HG03565 (cell line): Measurements from ENCODE around the gene ANKRD30B.
"Not testable (repeated sequence)": the region's sequence is repeated elsewhere in the genome, so short reads cannot be mapped to it uniquely, and the experiment has no call there.

ENCODE experiments used
- ATAC-seq: cut with Tn5 transposase; IDR thresholded peaks from one replicate; pipeline ENCODE4 v1.9.1; 2021; ENCODE audit warnings: mild to moderate bottlenecking, moderate library complexity; ENCODE audit not compliant: unreplicated experiment

ANKRD30B gene, protein sequence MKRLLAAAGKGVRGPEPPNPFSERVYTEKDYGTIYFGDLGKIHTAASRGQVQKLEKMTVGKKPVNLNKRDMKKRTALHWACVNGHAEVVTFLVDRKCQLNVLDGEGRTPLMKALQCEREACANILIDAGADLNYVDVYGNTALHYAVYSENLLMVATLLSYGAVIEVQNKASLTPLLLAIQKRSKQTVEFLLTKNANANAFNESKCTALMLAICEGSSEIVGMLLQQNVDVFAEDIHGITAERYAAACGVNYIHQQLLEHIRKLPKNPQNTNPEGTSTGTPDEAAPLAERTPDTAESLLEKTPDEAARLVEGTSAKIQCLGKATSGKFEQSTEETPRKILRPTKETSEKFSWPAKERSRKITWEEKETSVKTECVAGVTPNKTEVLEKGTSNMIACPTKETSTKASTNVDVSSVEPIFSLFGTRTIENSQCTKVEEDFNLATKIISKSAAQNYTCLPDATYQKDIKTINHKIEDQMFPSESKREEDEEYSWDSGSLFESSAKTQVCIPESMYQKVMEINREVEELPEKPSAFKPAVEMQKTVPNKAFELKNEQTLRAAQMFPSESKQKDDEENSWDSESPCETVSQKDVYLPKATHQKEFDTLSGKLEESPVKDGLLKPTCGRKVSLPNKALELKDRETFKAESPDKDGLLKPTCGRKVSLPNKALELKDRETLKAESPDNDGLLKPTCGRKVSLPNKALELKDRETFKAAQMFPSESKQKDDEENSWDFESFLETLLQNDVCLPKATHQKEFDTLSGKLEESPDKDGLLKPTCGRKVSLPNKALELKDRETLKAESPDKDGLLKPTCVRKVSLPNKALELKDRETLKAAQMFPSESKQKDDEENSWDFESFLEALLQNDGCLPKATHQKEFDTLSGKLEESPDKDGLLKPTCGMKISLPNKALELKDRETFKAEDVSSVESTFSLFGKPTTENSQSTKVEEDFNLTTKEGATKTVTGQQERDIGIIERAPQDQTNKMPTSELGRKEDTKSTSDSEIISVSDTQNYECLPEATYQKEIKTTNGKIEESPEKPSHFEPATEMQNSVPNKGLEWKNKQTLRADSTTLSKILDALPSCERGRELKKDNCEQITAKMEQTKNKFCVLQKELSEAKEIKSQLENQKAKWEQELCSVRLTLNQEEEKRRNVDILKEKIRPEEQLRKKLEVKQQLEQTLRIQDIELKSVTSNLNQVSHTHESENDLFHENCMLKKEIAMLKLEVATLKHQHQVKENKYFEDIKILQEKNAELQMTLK (N-terminal part only)

DNA sequence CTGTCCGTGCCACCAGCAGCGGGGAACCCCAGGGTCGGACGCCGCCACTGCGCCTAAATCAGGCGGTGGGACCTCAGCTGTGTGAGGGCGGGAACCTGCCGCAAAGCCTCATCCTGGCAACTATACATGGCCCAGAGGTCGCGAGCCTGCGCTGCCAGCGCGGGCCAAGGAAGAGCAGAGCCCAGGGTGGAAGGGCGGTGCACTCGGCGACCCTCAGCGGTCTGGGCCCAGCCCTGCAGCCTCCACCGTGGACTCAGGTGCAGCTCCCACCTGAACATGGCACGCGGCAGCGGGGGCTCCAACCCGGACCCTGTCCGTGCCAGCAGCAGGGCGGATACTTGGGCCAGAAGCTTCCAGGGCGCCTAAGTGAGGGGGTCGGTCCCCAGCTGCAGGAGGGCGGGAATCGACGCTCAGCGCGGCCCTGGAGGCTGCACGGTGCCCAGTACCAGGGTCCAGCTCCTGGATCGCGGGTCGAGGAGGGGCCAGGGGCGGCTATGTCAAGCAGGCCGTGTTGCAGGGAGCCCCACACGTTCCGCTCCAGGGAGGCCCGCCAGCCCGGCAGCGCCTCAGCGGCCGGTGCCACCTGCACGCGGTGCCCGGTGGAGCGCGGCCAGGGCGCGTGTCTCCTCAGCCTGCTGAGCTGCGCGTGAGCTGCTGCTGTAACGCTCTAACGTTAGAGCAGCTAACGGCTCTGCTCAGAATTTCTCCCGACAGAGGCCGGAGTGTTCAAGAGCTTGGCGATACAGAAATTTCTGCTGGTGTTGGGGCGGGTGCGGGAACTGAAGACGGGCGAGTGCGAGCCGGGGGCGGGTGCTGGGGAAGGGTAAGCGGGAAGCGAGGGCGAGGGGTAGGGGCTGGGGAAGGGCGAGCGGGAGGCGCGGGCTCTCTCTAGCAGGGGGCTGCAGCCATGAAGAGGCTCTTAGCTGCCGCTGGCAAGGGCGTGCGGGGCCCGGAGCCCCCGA, at the start of gene ANKRD30B:
ANKRD30B (plus strand) TSS at position 660 of the 962 bp plus-strand sequence; CDS start at position 908, 248 bp downstream.
- no peak for ATAC-seq

DNA sequence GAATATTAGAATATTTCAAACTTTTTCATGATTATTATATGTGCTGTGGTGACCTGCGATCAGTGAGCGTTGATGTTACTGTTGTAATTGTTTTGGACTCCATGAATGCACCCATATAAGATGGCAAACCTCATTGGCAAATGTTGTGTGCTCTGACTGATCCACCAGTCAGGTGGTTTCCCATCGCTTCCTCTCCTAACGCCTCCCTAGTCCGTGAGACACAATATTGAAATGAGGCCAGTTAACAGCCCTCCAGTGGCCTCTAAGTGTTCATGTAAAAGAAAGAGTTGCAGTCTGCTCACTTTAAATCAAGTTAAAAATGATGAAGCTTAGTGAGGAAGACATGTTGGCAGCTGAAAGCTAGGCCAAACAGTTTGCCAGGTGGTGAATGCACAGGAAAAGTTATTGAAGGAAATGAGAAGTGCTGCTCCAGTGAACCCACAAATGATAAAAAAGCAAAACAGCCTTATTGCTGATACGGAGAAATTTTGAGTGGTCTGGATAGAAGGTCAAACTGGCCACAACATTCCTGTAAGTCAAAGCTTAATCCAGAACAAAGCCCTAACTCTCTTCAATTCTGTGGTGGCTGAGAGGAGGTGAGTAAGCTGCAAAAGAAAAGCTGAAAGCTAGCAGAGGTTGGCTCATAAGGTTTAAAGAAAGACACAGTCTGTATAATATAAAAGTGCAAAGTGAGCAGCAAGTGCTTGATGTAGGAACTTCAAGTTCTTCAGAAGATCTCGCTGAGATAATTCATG, 46.5 kb upstream of the ANKRD30B start:
- ATAC-seq, result not testable (repeated sequence)

DNA sequence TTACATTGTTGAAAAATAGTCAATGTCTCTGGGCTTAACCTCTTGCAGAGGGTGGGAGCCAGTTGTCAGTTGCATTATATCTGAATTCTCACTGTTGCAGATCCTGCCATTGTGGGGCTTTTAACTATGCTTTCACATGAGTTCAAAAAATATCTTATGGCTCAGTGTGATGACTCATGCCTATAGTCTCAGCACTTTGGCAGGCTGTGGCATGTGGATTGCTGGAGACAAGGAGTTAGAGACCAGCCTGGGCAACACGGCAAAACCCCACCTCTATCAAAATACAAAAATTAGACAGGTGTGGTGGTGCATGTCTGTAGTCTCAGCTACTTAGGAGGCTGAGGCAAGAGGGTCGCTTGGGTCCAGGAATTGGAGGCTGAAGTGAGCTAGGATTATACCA, 38.2 kb upstream of the ANKRD30B start:
- not testable (repeated sequence) for ATAC-seq

DNA sequence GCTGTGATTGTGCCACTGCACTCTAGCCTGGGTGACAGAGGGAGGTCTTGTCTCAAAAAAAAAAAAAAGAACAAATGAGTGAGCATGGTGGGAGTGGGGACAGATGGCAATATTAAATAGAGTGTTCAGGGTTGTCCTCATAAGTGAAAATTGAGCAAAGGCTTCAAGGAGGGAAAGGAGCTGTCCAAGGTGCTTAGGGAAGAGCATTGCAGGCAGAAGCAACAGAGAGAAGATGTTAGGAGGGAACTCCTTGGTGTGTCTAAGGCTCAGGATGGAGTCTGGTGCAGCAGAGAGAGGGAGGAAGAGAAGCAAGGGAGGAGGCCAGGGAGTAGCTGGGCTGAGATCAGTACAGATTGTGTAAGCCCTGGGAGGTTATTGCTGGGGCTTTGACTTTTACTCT, 26.4 kb upstream of the ANKRD30B start:
- not testable (repeated sequence) for ATAC-seq

DNA sequence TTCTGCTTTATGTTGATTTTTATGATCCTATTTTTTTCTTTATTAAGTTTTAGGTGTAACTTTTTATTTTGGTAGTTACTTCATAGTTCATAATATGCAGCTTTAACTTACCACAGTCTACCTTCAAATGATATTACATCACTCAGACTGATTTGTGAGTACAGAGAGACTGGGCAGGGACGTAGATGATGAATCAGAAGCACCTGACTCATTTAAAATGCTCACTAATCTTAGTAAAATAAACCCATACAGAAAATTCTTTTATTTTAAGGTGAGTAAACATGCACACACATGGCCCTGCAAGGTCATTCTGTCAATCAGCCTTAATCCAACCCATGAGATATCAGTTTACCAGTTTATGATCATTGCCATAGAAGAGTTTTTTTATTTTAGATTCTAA, 8.9 kb upstream of the ANKRD30B start:
- ATAC-seq, result not testable (repeated sequence)

DNA sequence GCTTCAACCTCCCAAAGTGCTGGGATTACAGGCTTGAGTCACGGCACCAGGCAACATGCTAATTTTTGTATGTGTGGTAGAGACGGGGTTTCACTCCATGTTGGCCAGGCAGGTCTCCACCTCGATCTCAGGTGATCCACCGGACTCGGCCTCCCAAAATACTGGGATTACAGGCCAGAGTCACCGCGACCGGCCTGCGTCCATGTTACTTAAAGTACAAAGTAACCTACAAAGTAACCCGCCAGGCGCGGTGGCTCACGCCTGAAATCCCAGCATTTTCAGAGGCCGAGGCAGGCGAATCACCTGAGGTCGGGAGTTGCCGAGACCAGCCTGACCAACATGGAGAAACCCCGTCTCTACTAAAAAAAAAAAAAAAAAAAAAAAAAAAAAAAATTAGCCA, 1.1 kb upstream of the ANKRD30B start:
- no peak for ATAC-seq

DNA sequence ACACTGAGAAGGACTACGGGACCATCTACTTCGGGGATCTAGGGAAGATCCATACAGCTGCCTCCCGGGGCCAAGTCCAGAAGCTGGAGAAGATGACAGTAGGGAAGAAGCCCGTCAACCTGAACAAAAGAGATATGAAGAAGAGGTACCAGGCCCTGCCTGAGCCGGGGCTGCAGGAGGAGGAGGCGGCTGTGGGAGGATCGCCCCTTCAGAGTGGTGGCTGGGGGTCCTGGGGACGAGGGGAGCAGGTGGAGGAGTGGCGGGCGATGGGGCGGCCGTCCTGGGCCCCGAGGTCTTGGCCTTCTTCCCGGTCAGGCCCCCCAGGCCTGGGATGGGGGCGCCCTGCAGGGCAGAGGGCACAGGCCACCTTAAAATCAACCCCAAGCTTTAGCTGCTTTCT, 524 bp downstream of the ANKRD30B start:
- no peak for ATAC-seq

DNA sequence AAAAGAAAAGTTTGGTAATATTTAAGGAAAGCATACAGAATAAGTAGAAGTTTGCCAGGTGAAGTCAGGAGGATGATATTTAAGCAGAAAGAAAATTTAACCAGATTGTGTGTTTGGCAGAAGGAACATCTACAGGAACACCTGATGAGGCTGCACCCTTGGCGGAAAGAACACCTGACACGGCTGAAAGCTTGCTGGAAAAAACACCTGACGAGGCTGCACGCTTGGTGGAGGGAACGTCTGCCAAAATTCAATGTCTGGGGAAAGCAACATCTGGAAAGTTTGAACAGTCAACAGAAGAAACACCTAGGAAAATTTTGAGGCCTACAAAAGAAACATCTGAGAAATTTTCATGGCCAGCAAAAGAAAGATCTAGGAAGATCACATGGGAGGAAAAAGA, 15.6 kb downstream of the ANKRD30B start:
- ATAC-seq, result not testable (repeated sequence)

DNA sequence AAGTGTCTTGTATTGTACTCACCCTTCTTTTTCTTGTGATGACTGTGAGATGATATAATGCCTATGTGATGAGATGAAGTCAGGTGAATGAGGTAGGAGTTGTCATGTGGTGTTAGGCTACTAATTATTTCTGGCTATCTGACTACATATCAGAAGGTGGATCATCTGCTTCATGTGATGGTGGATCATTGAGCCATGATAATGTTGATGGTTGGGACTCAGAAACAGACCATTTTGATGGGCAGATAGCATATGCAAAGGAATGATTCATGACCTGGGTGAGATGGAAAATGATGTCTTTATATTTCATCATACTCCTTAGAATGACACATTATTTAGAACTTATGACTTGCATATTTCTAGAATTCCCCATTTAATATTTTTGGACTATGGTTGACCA, 19.5 kb downstream of the ANKRD30B start:
- ATAC-seq, result no peak

DNA sequence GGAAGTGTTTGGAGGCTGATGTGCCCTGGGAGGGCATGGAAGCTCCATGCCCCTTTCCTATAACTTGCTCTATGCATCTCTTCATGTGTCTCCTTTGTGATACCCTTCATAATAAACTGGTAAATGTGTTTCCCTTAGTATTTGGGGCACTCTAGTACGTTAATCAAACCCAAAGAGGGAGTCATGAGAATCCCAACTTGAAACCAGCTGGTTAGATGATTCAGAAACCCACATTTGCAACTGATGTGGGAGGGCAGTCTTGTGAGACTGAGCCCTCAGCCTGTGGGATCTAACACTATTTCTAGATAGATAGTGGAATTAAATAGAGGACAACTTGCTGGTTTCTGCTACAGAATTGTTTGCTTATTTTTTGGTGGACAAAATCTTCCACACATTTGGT, 20.3 kb downstream of the ANKRD30B start:
- no peak for ATAC-seq

DNA sequence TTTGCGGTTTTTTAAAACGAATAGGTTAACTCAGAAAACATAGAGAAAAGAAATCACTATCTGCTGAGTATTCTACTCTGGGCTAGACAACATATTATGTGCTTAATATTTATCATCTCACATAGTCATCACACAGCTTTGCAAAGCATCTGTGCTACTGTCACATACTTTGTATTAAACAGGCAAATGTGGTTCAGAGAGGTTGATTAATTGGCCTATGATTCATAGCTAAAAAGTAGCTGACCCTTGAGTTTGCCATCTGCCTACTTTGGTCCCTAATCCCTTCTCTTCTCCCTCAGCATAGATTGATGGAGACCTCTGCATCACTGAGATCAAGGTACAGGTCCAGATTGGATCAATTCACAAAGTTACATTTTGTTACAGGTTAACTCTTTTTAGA, 21.4 kb downstream of the ANKRD30B start:
- no peak for ATAC-seq

DNA sequence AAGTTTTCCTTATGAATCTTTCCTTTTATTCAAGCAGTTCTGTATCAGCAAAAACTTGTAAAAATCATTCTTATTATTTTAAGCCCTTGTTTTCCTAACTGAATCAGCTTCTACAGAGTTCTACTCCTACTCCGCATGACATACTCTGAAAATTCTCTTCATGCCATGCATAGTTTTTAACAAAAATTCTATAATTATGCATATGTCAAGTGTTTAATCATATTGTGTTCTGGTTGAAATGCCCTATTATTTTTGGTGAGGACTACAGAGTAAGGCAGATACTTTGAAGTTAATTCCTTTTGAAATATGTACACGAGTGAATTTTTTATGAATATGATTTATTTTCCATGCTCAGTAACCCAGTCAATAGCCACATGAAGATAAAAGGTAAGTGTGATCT, 28.8 kb downstream of the ANKRD30B start:
- ATAC-seq, result no peak

DNA sequence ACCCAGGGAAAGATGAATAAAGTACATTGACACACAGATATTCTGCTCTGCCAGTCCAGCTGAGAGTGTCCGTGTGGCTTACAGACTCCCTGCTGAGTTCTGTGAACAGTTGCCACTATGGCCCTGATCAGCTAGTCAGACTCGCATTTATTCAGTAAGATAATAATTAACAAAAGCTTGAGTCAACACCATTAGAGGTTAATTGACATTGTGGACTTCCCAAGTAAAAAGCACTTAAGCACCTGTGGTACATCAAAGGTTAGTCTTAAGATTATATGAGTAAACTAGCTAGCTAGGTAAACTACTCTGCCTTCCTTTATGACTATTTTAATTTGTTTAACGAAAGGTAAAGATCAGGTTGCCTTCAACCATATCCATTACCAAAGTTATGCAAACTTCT, 33.7 kb downstream of the ANKRD30B start:
- ATAC-seq, result no peak

DNA sequence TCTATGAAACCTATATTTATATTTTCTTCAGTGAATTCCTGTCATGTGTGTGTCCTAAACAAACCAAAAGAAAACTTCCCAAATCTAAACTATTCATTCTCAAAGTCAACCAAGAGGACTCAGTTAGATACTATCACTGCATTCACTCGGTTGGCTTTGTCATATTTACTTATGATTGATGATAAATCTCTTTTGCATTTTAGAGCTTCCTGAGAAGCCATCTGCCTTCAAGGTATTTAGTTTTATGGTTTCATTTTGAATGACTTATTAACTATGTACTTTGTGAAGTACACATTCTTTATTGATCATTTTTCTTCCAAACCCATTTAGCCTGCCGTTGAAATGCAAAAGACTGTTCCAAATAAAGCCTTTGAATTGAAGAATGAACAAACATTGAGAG, 36.2 kb downstream of the ANKRD30B start:
- ATAC-seq, result no peak

DNA sequence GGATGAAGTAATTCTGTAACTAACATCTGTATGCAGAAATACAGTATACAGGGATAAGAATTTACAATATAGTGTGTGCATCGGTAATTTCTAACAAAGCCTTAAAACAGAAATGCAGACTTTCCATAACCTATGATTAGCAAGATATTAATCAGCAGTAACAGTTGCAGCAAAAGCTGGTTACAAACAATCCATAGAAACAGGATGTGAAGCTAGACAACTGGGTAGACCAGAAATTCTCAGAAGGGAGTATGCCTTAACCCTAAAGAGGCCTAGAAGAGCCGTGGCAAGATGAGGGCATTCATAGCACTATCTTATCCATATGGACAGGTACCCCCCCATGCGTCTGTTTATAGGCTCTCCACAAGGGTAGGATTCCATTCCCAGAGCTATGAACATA, 48.9 kb downstream of the ANKRD30B start:
- not testable (repeated sequence) for ATAC-seq

DNA sequence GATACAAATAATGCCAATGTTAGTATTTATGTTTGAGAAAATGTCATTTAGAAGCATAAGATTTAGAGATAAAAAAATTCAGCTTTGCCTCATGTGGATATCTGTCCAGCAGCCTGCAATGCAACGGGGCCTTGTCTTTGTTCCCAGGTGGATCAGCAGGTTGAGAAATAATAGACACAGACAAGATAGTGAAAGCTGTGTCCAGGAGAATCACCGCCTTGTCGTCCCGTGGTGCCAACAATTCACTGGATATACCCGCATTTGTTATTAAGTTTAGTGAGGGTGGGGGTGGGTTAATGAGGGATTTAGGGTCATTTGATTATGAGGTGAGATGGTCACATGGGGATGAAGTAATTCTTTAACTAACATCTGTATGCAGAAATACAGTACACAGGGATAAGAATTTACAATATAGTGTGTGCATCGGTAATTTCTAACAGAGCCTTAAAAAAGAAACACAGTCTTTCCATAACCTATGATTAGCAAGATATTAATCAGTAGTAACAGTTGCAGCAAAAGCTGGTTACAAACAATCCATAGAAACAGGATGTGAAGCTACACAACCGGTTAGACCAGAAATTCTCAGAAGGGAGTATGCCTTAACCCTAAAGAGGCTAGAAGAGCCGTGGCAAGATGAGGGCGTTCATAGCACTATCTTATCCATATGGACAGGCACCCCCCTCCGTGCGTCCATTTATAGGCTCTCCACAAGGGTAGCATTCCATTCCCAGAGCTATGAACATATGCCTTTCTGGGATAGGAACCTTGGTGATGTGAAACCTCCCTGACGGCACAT, 50.2 kb downstream of the ANKRD30B start:
- not testable (repeated sequence) for ATAC-seq

DNA sequence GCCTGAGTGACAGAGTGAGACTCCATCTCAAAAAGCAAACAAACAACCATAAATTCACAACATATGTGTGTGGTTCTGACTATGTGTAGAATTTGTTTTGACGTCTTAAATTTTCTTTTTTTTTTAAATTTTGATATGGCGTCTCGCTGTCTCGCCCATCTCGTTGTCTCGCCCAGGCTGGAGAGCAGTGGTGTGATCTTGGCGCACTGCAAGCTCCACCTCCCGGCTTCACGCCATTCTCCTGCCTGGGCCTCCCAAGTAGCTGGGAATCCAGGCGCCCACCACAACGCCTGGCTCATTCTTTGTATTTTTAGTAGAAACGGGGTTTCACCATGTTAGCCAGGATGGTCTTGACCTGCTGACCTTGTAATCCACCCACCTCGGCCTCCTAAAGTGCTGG, 63.1 kb downstream of the ANKRD30B start:
- not testable (repeated sequence) for ATAC-seq

DNA sequence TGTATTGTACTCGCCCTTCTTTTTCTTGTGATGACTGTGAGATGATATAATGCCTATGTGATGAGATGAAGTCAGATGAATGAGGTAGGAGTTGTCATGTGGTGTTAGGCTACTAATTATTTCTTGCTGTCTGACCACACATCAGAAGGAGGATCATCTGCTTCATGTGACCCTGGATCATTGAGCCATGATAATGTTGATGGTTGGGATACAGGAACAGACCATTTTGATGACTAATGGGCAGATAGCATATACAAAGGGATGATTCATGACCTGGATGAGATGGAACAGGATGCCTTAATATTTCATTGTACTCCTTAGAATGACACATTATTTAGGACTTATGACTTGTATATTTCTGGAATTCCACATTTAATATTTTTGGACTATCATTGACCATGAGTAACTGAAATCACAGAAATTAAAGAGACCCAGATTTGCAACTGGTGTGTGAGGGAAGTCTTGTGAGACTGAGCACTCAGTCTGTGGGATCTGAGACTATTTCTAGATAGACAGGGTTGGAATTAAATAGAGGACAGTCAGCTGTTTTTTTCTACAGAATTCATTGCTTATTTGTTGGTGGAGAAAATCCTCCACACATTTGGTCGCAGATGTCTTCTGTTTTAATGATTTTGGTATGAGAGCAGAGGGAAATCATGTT, 79.1 kb downstream of the ANKRD30B start:
- not testable (repeated sequence) for ATAC-seq
